IPS DF 19.7 (cell line): Measurements from ENCODE around the gene IMMP2L.

Source experiments
- DNase-seq: peaks from one replicate; pipeline ENCODE4 v3.0.0-alpha.2; 2013; ENCODE audit warnings: low read depth, low spot score

IMMP2L gene

DNA sequence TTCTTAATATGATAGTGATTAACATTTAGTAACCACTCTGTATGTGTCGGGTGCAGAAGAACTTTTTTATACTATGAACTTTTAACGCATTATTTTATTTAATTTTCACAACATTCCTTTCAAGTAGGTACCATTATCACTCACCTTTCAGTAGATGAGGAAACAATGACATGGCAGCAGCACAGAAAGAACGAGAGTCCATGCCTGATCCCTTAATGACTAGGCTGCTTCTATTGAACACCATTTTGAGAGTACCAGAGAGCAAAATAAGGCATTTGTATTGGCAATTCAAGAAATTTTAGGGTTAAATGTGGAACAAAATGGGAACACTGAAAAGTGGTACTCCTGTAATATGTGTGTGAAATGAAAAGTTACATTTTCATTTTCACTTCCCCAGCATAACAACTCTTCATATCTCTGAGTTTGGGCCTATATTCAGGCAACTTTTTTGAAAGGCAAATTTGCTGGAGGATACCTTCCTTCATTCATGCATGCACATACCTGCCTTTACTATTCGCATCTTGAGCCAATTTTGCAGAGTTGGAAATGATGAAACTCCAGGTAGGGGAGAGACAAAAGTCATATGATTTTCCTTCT is 458.5 kb downstream of the IMMP2L start:
- no peak for DNase-seq

DNA sequence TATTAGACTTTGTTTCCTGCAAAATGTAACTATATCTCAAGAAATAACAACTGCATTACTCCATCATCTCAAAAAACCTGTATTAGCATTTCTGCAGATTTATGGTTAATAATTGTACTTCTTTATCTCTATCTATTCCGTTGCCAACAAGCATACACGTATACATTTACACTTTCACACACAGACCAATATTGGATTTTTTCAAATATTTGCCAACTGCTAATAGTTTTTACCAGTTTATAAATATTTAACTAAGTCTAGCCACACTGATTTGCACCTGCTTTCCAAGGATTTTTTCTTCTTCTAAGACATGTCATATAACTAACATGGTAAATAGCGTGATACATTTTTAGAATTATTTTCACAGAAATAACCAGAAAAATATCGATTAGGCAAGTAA is 459.2 kb downstream of the IMMP2L start:
- no peak for DNase-seq

DNA sequence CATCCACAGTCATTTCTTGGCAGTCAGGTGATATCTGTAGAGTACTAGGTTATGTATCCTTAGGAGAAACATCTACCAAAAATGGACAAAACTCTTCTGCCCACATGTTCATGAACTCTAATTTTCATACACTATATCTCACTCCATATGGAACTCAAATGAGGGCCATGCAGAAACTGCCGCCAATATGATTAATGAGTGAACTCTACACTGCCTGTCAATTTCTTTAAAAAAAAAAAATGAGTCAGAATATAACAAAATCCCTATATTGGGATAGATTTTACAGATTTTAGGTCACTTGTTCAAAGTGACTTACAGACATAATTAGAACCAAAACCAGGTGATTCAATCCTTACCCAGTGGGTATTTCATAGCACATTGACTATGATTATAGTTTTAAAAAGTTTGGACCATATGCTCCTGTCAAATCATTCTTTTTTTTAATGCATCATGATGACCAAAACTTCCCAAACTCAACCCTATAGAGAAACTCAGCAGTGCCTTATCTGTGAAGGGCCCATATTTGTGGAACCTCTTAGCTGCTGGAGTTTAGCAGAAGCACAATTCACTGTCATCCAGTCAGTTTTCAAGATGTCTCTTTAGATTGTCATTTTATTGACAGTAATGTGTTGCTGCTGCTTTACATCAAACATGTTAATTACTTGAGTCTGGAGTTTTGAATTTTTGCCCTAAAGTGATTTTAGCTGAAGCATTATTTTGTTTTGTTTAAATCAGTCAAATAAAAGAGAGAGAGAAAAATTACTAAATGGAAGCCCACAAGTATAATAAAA is 460.2 kb downstream of the IMMP2L start:
- DNase-seq: no peak

DNA sequence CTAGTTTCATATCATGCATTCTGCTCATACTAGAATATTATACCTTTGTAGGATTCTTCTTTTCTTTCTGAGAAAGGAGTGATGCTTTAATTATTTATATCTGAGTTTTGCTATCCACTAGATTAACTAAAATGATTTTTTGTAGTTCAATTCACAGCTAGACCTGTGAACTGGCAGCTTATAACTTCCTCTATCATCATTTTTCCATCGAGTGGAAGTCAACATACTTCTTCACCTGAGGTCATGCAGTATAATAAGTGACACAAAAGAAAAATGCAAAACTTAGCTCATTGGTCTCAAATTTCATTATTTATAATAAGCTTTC is 463.4 kb downstream of the IMMP2L start:
- DNase-seq: no peak

DNA sequence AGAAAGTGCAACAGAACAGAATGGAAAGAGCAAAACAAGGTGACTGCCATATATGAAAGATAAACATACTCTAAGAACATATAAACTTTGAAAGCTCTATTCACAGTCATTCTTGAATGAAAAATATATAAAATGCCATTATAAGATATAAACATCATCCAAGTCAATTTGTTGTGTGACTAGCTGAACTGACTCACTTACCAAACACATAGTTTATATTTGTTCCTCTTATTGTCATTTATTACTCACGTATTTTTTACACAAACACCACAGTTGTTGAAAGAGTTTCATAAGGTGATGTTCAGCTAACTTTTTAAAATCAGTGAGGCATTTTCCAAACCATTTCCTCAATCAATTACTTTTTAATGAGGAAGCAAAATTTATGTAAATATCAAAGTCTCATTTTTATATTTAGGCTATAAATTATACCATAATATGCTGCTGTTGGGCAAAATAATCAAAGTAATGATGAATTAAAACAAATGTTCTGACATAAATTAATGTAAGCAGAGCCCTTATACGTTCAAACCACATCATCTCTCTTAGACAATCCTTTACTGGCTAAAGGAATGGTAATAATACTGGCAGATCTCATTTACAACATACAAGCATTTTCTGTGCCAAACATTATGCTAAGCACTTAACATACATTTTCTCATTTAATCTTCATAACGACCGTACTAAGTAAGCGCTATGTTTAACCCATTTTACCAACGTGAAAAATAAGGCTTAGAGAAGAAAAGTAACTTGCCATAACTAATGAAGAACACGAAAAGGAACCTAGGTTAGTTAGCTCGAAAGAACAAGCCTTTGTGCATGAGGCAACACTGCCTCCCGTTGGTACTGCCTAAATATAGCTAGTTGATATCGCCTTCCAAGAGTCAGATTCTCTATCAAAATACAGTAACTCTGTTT is 464.0 kb downstream of the IMMP2L start:
- DNase-seq: peak; percentile 20

DNA sequence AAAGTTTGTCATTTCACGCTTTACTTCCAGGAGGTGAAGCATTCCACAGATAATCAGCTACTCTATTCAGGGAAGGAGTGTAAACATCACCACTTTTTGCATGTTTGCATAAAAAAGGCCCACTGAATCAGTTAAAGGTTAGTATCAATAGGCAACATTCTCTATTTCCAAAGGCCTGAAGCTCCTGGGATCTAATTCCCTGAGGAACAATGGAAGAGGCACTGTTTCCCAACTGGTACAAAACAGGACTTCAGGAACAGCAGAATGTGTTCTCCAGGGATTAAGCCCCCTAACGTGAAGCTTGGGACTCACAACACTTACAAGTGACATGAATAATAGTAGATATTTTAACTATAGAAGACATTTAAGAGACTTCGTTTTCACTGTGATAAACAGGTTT is 465.3 kb downstream of the IMMP2L start:
- peak; percentile 85 for DNase-seq

DNA sequence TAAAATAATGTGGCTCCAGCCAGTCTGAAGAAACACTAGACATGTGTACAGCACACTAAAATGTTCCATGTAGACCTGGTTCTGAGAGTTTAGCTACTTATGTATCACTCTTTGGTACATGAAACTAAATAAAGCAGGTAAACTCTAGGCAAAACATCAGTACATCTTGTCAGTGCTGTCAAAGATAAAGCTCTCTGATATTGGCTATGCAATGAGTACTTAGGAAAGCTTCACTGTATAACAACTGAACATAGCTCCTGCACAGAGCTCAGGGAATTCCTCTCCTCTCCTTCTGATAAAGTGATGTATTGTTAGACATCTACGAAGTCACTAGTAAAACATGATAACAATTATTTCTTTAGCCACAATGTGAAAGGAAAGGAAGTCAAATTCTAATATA is 467.9 kb downstream of the IMMP2L start:
- DNase-seq: no peak

DNA sequence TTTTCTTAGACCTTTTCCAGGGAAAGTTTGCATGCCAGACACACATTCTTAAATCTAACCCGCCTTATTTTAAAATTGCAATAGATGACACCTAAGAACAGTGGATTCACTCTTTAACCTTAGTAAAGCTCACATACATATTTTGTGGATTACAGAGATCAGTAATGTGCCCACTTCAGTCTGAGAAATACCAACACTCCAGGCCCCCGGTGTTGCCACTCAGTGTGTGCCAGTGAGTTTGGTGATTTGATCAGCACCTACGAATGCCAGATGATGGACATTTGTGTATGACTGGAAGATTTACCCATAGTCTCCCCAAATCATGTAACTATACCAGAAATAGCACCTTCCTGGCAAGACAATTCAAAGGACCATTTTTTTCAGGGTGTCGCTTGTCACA is 468.8 kb downstream of the IMMP2L start:
- DNase-seq: no peak

DNA sequence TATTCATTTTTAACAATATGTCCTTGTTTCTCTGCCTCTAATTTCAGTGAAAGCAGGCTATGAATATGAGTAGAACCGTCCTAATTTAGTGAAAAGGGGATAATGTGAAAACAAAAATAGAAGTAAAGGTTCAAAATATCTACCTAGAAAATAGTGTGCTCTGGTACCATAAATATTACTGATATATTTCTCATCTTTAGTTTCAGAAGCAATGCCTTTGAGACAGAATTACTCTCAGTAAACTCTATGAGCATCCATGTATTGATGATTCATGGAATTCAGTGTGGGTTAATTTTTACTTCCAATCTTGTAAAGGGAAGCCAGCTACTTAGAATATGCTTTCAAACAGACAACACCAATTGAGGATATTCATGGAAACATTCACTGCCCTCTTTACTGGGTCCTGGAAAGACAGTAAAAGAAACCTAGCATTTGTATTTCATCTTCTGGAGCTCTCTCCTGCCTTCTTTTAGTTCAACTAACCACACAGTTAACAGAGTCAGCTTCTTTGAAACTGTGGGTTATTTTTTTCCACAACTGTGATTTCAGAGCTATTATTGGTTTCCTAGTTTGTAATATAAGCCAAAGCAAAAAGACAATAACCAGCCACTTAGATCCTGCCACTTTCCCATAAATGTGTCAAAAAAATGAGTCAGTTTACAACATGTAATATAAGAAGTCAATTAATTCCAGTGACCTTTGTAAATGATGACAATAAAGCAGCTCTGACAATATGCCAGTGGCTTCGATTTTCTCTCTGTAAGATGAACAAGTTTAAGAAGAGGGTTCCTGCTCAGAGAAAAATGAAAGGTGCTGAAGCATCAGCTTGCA is 469.7 kb downstream of the IMMP2L start:
- no peak for DNase-seq

DNA sequence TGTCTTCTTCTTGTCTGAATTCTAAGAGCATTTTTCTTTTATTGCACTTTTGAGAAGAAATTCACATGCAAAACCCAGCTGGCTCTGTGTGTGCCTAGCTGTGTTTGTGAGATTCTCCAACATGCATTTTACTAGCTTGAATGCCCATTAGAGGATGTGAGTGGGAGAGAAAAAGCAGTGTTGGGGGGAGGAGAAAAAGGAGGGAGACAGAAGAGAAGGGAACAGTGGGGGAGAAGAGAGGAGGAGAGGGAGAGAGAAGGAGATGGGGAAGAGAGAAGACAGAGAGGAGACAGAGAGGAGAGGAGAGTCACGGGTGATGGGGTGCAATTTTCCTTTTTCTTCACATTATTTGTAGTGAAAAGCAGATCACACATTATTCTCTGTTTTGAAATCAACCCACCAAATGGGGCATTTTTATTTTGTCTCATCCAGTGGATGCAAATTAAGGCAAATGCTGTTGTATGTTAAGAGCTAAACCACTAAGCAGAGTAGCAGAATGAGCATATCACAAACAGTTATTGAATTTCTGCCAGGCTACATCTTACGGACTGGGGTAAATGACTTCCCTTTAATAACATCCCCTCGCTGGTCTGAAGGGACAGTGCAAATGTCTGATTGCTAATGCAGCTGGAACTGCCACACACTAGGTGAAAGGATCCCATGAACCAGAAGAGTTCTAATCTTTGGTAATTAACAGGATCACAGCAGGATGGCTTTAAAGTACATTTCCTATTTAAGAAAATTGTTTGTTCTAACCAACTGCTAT is 470.5 kb downstream of the IMMP2L start:
- no peak for DNase-seq

DNA sequence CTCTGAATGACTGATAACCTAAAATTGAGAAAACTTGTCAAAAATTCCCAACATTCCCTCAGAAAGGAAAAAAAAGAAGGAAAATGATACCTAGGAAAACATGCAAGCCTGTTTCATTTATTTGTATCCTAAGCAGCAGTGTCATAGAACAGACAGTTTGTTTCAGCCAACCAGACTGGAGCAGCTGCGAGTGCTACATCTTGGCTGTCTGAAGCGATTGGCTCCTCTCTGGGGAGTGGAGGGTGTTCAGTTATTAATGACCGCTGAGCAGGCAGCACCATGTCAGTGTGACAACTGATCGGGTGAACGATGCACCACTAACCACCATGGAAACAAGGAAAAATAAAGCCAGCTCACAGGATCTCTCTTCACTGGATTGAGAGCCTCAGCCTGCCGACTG is 471.4 kb downstream of the IMMP2L start, which contains the start of gene LRRN3:
TSS of gene LRRN3 (plus strand) at position 282 of the 400 bp plus-strand sequence. CDS start 31,646 bp downstream, outside the sequence.
- no peak for DNase-seq

DNA sequence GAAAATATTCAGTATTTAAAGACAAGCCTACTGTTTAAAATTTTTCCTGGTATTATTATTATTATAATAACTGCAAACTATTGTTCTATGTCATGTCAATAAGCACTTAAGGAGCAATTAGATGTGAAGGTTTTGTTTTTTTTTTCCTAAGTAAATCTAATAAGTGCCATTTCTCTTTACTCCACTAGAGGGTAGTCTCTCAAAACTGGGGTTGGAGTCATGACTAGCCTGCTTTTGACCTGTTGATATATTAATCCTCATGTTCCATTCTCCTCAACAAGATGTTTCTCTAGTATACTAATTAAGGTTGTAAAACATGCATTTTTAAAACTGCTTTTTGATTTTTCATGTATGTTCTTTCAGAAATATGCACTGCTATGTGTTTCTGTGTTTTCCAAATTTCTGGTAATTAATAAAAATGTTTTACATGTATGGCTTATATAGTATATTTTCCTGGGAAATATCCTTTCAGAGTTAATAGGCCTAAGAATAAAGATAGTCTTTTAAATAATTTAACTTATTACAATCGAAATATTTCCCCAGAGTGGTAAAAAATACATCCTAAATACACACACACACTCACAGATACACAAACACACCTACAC is 472.4 kb downstream of the IMMP2L start:
- DNase-seq: no peak

DNA sequence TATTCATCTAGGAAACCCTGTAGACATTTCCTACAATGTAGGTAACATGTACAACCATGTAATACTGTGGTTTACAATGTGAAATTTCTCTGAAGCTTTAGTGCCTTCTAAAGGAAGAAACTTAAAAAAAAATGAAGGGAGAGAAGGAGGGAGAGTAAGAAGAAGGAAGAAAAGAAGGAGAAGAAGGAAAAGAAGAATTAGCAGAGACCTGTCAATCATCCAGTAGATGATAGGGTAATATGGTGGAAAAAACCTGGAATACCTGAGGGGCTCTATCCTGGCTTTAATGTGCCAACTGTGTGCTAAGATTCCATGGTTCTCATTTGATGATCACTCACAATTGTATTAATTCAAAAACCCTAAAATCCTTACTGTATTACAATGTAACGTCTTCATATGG is 474.0 kb downstream of the IMMP2L start:
- no peak for DNase-seq

DNA sequence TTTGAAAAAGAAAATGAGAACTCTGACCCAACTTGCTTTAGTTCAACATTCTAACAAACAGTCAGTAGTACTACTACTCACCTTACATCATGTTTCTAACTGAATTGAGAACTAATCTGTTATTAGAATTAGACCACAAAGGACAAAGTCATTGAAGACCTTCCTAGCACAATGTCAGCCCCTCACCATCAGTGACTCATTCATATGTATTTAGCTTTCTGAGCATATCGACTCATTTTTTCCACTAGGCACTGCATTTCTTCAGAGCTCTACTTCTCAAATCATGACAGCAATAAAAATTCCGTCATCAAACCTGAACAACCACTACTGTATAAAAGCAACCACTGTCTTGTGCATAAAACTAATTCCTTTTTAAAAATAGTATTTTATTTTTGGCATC is 475.8 kb downstream of the IMMP2L start:
- no peak for DNase-seq

DNA sequence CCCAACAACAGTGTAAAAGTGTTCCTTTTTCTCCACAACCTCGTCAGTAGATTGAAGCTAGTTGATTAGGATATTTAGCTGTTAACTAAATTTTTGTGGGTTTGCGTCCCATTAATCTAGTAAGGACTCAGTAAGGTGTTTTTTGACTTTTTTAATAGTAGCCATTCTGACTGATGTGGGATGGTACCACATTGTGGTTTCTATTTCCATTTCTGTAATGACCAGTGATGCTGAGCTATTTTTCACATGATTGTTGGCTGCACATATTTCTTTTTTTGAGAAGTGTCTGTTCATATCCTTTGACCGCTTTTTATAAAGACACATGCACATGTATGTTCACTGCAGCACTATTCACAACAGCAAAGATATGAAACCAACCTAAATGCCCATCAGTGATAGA is 476.9 kb downstream of the IMMP2L start:
- DNase-seq: no peak

DNA sequence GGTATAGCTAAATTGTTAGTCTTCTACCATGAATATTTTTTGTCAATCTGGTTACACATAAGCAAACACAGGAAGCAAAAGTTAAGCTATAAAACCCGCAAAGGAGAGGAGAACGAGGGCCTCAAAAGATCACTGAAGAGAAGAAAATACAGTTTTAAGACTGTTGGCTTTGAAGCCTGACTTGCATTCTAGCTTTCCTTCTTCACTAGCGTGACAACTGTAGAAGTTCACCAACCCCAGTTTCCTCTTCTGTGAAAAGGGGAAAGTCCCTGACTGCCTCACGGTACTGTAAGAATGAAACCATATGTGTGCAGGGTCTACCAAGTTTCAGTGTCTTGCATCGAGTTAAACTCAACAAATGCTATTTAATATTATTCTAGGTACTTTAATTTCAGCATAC is 478.9 kb downstream of the IMMP2L start:
- no peak for DNase-seq

DNA sequence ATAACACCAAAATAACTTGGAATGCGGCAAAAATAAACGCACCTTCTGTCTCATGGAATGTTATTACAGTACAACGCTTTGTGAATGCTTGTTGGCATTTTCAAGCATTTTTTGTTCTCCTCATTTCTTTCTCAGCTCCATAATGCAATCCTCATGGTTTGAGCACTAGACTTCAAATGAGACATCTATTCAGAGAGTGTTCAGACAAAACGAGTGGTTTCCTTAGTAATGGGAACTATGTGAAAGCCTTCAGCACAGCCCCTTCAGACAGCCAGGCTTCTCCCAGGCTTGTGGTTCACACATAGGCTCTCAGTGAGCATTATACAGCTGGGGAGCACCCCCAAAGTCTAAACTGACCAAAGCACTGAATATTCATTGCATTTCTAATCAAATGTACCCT is 479.9 kb downstream of the IMMP2L start:
- DNase-seq: no peak

DNA sequence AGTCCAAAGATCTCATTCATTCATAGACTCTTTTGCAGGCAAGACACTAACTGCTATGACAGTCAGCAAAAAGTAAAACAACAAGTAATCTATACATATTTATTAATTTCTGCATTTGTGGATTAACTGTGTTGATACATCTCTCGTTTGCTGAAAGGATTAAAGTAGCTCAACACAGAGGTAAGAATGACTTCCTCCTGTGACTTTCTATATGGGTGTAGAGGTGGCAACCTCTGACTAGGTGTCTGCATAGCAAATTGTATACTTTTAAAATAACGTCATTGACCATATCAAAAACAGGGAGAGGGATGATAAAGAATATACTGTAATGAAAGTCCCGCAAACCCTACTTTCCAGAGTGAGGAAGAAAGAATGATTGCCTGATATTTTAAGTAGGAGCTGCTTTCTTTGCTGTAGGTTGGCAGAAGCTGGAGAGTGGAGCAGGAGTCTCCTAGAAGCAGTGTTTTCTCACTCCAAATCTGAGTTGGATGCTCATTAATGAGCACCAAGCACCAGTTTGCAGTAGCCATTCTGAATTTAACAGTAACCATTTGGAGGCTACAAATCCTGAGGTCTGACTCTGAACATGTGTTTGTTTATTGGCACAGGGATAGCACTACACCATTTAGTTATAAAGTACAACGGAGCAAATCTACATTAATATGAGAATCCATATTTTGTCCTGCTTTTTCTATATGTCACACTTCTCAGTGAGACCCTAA is 480.6 kb downstream of the IMMP2L start:
- DNase-seq: no peak

DNA sequence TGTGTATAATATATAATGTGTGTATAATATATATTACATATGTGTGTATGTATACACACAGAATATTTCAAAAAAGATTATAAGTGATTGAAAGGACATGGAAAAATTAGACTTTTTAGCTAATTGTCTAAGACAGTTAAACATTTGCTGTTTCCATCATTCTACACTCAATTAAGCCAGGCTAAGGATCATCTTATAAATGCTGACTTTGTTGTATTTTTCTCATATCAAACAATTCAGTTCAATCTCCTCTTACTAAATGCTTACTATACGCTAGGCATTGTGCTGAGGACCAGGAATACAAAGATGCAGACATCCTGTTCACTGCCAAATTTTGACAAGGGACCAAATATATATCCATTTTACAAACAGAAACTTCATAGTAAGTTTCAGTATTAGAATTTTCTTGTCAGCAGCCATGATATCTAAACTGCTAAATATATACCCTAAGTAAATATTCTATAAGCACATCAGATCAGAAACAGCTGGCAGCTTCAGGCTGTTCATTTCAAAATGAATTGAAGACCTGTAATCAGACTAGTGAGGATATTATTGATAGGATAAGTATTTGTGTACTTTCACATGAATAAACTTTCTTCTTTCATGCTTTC is 481.7 kb downstream of the IMMP2L start:
- no peak for DNase-seq
